Fibroblast of villous mesenchyme (primary cell): ENCODE data around the gene ANKRD31. TPM values are rescaled to one million over a fixed set of nuclear protein-coding genes. Genes with fewer than 3 reads are reported as not detected.
"Not testable (repeated sequence)": the region's sequence is repeated elsewhere in the genome, so short reads cannot be mapped to it uniquely, and the experiment has no call there.

Experiments
- DNase-seq: peaks from one replicate; pipeline ENCODE4 v3.0.0-alpha.2; 2010; ENCODE audit warnings: low read depth
- H3K4me3 ChIP-seq: 2 replicates; pipeline ENCODE4 v1.5.1; 2011; ENCODE audit warnings: low read depth, mild to moderate bottlenecking, low read length
- total RNA-seq: library from RNA; depleted of rRNA; stranded (reverse); fragments of >200 nt; gene quantifications from 2 replicates; pipeline ENCODE4 v1.2.3, GENCODE V29; 2012
- TF ChIP-seq, protein P1 (sequence below): IDR thresholded peaks from 2 replicates; pipeline ENCODE4 v1.5.1; 2012; ENCODE audit warnings: low read depth, mild to moderate bottlenecking, low read length; ENCODE audit not compliant: insufficient read depth

ANKRD31 gene
- total RNA-seq, 1 donor: under 0.01 TPM

DNA sequence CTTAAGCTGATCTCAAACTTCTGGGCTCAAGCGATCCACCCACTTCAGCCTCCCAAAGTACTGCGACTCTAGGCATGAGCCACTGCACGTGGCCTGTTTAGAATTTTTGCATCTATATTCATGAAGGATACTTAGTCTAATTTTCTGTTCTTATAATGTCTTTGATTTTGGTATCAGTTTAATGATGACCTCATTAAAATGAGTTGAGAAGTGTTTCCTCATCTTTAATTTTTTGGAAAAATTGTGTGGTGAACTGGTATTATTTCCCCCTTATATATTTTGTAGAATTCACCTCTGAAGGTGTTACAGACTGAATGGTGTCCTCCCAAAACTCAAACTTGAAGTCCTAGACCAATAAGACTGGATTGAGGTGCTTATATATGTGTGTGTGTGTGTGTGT is 46.5 kb downstream of the ANKRD31 start:
- TF ChIP-seq, protein P1, sequence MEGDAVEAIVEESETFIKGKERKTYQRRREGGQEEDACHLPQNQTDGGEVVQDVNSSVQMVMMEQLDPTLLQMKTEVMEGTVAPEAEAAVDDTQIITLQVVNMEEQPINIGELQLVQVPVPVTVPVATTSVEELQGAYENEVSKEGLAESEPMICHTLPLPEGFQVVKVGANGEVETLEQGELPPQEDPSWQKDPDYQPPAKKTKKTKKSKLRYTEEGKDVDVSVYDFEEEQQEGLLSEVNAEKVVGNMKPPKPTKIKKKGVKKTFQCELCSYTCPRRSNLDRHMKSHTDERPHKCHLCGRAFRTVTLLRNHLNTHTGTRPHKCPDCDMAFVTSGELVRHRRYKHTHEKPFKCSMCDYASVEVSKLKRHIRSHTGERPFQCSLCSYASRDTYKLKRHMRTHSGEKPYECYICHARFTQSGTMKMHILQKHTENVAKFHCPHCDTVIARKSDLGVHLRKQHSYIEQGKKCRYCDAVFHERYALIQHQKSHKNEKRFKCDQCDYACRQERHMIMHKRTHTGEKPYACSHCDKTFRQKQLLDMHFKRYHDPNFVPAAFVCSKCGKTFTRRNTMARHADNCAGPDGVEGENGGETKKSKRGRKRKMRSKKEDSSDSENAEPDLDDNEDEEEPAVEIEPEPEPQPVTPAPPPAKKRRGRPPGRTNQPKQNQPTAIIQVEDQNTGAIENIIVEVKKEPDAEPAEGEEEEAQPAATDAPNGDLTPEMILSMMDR: no peak
- no peak overlapping the region for H3K4me3 ChIP-seq
- DNase-seq: no peak

DNA sequence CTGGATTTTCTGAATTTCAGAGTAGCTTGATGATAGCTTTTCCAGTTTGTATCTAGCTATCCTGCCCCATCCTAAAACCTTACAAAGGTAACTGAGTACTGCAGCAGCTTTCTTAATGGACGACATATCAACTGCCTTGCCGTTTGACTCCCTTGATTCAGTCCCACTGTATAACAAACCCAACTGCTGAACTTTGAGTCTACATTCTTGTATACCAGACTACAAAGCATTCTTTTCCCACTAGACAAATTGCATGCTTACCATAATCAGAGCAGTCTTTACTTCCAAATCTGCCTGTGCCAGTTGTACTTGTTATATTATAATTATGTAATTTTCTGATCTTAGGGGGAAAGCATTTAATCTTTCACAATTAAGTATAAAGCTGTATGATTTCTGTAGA is 47.3 kb downstream of the ANKRD31 start:
- DNase-seq: no peak
- TF ChIP-seq, protein P1: no peak
- H3K4me3 ChIP-seq: no peak overlapping the region

DNA sequence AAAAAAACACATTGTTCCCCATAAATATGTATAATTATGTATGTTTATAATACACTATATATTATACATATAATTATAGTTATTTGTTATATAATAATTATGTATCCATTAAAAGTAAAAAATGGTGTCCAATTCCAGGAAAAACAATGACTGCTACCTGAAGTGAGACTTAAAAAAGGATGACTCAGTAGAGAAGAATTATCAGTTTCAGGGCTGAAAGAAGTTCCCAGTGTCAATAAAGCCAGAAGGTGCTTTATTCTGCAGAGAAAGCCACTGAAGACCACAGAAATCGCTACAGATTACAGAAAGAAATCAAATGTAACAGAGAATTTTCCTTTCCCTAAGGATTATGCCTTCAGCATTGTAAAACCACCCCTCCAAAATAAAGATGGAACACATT is 50.9 kb downstream of the ANKRD31 start:
- TF ChIP-seq, protein P1: no peak
- no peak for DNase-seq
- H3K4me3 ChIP-seq: no peak overlapping the region

GRCh38 chr5:75176009-75176408 is 60.7 kb downstream of the ANKRD31 start:
- not testable (repeated sequence) for H3K4me3 ChIP-seq, DNase-seq

GRCh38 chr5:75174872-75175271 is 61.8 kb downstream of the ANKRD31 start:
- not testable (repeated sequence) for H3K4me3 ChIP-seq, DNase-seq

DNA sequence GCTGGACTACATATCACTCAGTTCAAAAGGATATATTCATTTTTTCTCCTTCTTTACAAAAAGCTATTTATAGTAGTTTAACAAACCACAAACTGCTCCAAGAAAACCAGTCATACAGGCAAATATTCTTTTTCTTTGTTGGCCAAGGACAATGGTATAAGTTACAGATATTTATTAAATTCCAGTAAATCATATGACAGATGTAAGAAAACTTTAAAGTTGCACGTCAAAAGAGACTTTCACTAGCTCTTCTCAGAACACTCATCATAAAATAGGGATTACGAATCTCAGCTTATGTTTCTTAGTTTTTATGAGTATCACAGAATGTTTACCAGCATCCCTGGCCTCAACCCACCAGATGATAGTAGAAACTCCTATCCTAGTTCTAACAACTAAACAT is 67.2 kb downstream of the ANKRD31 start:
- TF ChIP-seq, protein P1: no peak
- no peak overlapping the region for H3K4me3 ChIP-seq
- no peak for DNase-seq

- no peak overlapping the region for H3K4me3 ChIP-seq
- no peak for DNase-seq
- TF ChIP-seq, protein P1: no peak
These were observed 68.5 kb downstream of the ANKRD31 start for GRCh38 chr5:75168026-75168735.

GRCh38 chr5:75167345-75167744 is 69.3 kb downstream of the ANKRD31 start:
- TF ChIP-seq, protein P1: peak; percentile 48
- H3K4me3 ChIP-seq: no peak overlapping the region
- DNase-seq: peak; percentile 3

GRCh38 chr5:75161508-75161907 is 75.2 kb downstream of the ANKRD31 start:
- DNase-seq, H3K4me3 ChIP-seq: not testable (repeated sequence)
